OCI-LY3 (cell line): ENCODE measurements around the gene PCMT1.

ENCODE experiments used
- CTCF ChIP-seq: fragments of 200-600, 300-600 bp; sonication (generic); IDR thresholded peaks from 2 replicates; pipeline ENCODE4 v1.5.1; 2014; ENCODE audit warnings: antibody characterized with exemption, low read length, low read depth
- EZH2phosphoT487 ChIP-seq: fragments of 200-600 bp; shearing (Covaris generic); IDR thresholded peaks from 2 replicates; pipeline ENCODE4 v1.6.1; 2018; ENCODE audit warnings: antibody characterized with exemption, mixed run types, low read depth

- TF ChIP-seq CTCF (no peak), EZH2phosphoT487 (no peak)
Observed at GRCh38 chr6:149728499-149729234, 20.9 kb upstream of the PCMT1 start.
